Measurements from ENCODE around the gene ADRA1B. TPM values are rescaled to one million over a fixed set of nuclear protein-coding genes. Genes with fewer than 3 reads are reported as not detected.
A peak's percentile ranks its signal among the peaks of the same experiment; 100 is the strongest.
"Not testable (repeated sequence)": the region's sequence is repeated elsewhere in the genome, so short reads cannot be mapped to it uniquely, and the experiment has no call there.

The ADRA1B gene
- total RNA-seq, 4 donors from 2014 or later: under 0.01 to 5.2 (median 1.2) TPM; not detected in 1

GRCh38 chr5:159965031-159965837 is 49.0 kb downstream of the ADRA1B start:
- H3K36me3 ChIP-seq: no peaks in the 10 kb centered on the region
- intact Hi-C loops (cut with DNase I; ENCODE audit: low total_unique reads): no loop called here
- H3K27ac ChIP-seq: no peak overlapping the region
- no peak overlapping the region for H3K4me3 ChIP-seq
- TF ChIP-seq POLR2A (IDR thresholded peaks at IDR 0.05) (no peak), CTCF (IDR thresholded peaks at IDR 0.05) (peak; percentile 24 to 47 (median 41))
- peaks cover 0 to 2% of the 10 kb centered on the region in 2 donors for H3K27me3 ChIP-seq
- H3K9me3 ChIP-seq: no peaks in the 10 kb centered on the region
- no peaks in the 10 kb centered on the region for H3K4me1 ChIP-seq
- peak in 1 of 2 donors; percentile 63 for DNase-seq

- H3K4me3 ChIP-seq; H3K36me3 ChIP-seq; H3K27ac ChIP-seq; DNase-seq; H3K27me3 ChIP-seq; intact Hi-C loops (cut with DNase I; ENCODE audit: low total_unique reads); H3K4me1 ChIP-seq; H3K9me3 ChIP-seq: not testable (repeated sequence)
Measured at GRCh38 chr5:159965838-159966128, 49.5 kb downstream of the ADRA1B start.

- Histone ChIP-seq H3K36me3 (no peaks in the 10 kb centered on the region), H3K4me3 (no peak overlapping the region), H3K9me3 (no peaks in the 10 kb centered on the region), H3K4me1 (no peaks in the 10 kb centered on the region), H3K27ac (no peak overlapping the region), H3K27me3 (peaks cover 0 to 16% of the 10 kb centered on the region in 2 donors)
- no peak for DNase-seq
- no peak for TF ChIP-seq POLR2A (IDR thresholded peaks at IDR 0.05)
- no peak for TF ChIP-seq CTCF (IDR thresholded peaks at IDR 0.05)
- intact Hi-C loops (cut with DNase I; ENCODE audit: low total_unique reads): no loop called here
Measured at GRCh38 chr5:159969966-159970365, 53.7 kb downstream of the ADRA1B start.

GRCh38 chr5:159971038-159971437 is 54.8 kb downstream of the ADRA1B start:
- H3K27me3 ChIP-seq: peaks cover 0 to 16% of the 10 kb centered on the region in 2 donors
- no peaks in the 10 kb centered on the region for H3K9me3 ChIP-seq
- intact Hi-C loops (cut with DNase I; ENCODE audit: low total_unique reads): no loop called here
- no peak overlapping the region for H3K27ac ChIP-seq
- H3K4me1 ChIP-seq: no peaks in the 10 kb centered on the region
- TF ChIP-seq POLR2A (IDR thresholded peaks at IDR 0.05): no peak
- no peak for TF ChIP-seq CTCF (IDR thresholded peaks at IDR 0.05)
- no peak overlapping the region for H3K4me3 ChIP-seq
- no peaks in the 10 kb centered on the region for H3K36me3 ChIP-seq
- DNase-seq: no peak

- Histone ChIP-seq H3K4me3 (no peak overlapping the region), H3K9me3 (no peaks in the 10 kb centered on the region), H3K27ac (no peak overlapping the region), H3K27me3 (peaks cover 0 to 16% of the 10 kb centered on the region in 2 donors), H3K36me3 (no peaks in the 10 kb centered on the region), H3K4me1 (no peaks in the 10 kb centered on the region)
- no peak for DNase-seq
- TF ChIP-seq POLR2A (IDR thresholded peaks at IDR 0.05) (no peak), CTCF (IDR thresholded peaks at IDR 0.05) (no peak)
- intact Hi-C loops (cut with DNase I; ENCODE audit: low total_unique reads): no loop called here
Measured at GRCh38 chr5:159971514-159971913, 55.2 kb downstream of the ADRA1B start.
